ENCODE measurements around the gene GABRB1.

GABRB1 gene

GRCh38 chr4:47462799-47463234, 431.4 kb downstream of the GABRB1 start:
- in situ Hi-C loops (cut with HindIII; ENCODE audit: low sequenced_read_pairs), result no loop called here

GRCh38 chr4:47463235-47463956, 432.0 kb downstream of the GABRB1 start, which contains the start of gene COMMD8:
Gene COMMD8, minus strand, starts transcription at chr4:47463702. Its CDS starts 51 bp downstream, at chr4:47463651.
- in situ Hi-C loops (cut with HindIII; ENCODE audit: low sequenced_read_pairs), result no loop called here

GRCh38 chr4:47465004-47465403, 433.6 kb downstream of the GABRB1 start:
- in situ Hi-C loops (cut with HindIII; ENCODE audit: low sequenced_read_pairs), result no loop called here

- in situ Hi-C loops (cut with HindIII; ENCODE audit: low sequenced_read_pairs), result no loop called here
Measured at GRCh38 chr4:47466056-47466785, 434.9 kb downstream of the GABRB1 start.

GRCh38 chr4:47468706-47469365, 437.5 kb downstream of the GABRB1 start:
- in situ Hi-C loops (cut with HindIII; ENCODE audit: low sequenced_read_pairs), result no loop called here

GRCh38 chr4:47469951-47470350, 438.6 kb downstream of the GABRB1 start:
- in situ Hi-C loops (cut with HindIII; ENCODE audit: low sequenced_read_pairs), result no loop called here

GRCh38 chr4:47471064-47471463, 439.7 kb downstream of the GABRB1 start:
- in situ Hi-C loops (cut with HindIII; ENCODE audit: low sequenced_read_pairs), result no loop called here

GRCh38 chr4:47471591-47471990, 440.2 kb downstream of the GABRB1 start:
- in situ Hi-C loops (cut with HindIII; ENCODE audit: low sequenced_read_pairs), result no loop called here

GRCh38 chr4:47473141-47473750, 441.9 kb downstream of the GABRB1 start:
- in situ Hi-C loops (cut with HindIII; ENCODE audit: low sequenced_read_pairs), result no loop called here

- in situ Hi-C loops (cut with HindIII; ENCODE audit: low sequenced_read_pairs), result no loop called here
Measured at GRCh38 chr4:47474799-47475198, 443.4 kb downstream of the GABRB1 start.

- in situ Hi-C loops (cut with HindIII; ENCODE audit: low sequenced_read_pairs), result no loop called here
Measured at GRCh38 chr4:47475411-47475810, 444.0 kb downstream of the GABRB1 start.
